G401.6 (cell line): Measurements from ENCODE around the gene SCRG1.

Source experiments
- FAIRE-seq: peaks from 2 replicates; lab custom pipeline; 2012; peaks lifted over from hg19 to GRCh38; lab: Jason Lieb, UNC

Gene SCRG1

GRCh38 chr4:173360587-173361221 is 38.2 kb downstream of the SCRG1 start:
- peak; percentile 90 for FAIRE-seq

- FAIRE-seq: no peak
Observed at GRCh38 chr4:173357939-173358338, 41.0 kb downstream of the SCRG1 start.

GRCh38 chr4:173347467-173347866 is 51.4 kb downstream of the SCRG1 start:
- no peak for FAIRE-seq

GRCh38 chr4:173346074-173346473 is 52.8 kb downstream of the SCRG1 start:
- peak; percentile 66 for FAIRE-seq

- no peak for FAIRE-seq
Observed at GRCh38 chr4:173345648-173346047, 53.3 kb downstream of the SCRG1 start.

- FAIRE-seq: no peak
Observed at GRCh38 chr4:173343832-173344397, 55.0 kb downstream of the SCRG1 start.

- FAIRE-seq: no peak
Observed at GRCh38 chr4:173337463-173337862, 61.5 kb downstream of the SCRG1 start.

GRCh38 chr4:173334891-173335752 is 63.8 kb downstream of the SCRG1 start:
- FAIRE-seq: peak; percentile 93
